ENCODE data around the gene ECHDC3. TPM values are rescaled to one million over a fixed set of nuclear protein-coding genes. Genes with fewer than 3 reads are reported as not detected.

The ECHDC3 gene
- total RNA-seq, 6 experiments from 2014 or later = 0.10 to 1.4 (median 0.23) TPM; not detected in 1

GRCh38 chr10:11787846-11788245, 45.7 kb downstream of the ECHDC3 start:
- Mint-ChIP-seq H3K27me3 (ENCODE audit: insufficient read depth) (peaks cover 18% of the 10 kb centered on the region), H3K27ac (no peak overlapping the region), H3K4me3 (no peak overlapping the region), H3K9me3 (no peaks in the 10 kb centered on the region), H3K36me3 (ENCODE audit: low read depth) (no peaks in the 10 kb centered on the region), H3K4me1 (ENCODE audit: low read depth) (peaks cover 13% of the 10 kb centered on the region; the same call in 1 of the 2 replicates)
- no peak for TF ChIP-seq CTCF (IDR thresholded peaks at IDR 0.05)
- DNase-seq = no peak

DNA sequence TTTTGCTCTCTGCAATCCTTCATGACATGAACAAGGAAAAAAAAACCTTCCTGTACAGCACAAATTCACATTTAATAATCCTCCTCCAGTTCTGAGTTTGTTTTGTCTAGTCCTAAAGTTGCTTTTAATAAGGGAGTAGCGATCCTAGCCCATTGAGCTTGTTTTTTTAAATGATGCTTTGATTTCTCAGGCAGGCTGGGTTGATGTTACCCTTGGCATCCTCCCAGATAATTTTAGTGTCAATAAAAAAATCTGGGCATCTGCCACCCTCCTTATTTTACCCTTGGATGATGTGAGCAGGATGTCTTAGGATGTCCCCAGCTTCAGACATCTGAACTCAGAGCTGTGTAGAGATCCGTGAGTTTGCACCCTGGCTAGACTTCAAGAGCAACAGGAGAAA, 47.1 kb downstream of the ECHDC3 start:
- peaks cover 18% of the 10 kb centered on the region for H3K27me3 Mint-ChIP-seq (ENCODE audit: insufficient read depth)
- DNase-seq = no peak
- H3K9me3 Mint-ChIP-seq = no peaks in the 10 kb centered on the region
- H3K4me3 Mint-ChIP-seq = no peak overlapping the region
- TF ChIP-seq CTCF (IDR thresholded peaks at IDR 0.05) = no peak
- H3K27ac Mint-ChIP-seq = no peak overlapping the region
- H3K4me1 Mint-ChIP-seq (ENCODE audit: low read depth) = peaks cover 24% of the 10 kb centered on the region
- H3K36me3 Mint-ChIP-seq (ENCODE audit: low read depth) = no peaks in the 10 kb centered on the region

DNA sequence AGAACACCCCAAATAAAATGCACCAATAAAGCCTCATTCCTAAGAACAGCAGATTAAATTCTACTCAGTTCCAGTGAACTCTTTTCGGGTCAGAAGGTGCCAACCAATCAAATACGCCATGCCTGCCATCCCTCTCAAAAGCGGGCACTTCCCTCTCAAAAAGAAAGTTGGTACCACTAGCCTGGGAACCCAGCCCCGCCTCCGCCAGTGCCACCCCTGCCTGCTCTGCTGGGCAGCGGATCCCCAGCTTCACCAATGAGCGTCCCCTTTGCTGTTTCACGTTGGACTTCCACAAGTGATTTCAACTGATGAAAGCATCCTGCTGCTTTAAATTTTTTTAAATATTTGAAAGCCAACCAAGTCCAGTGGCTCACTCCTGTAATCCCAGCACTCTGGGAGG, 47.8 kb downstream of the ECHDC3 start:
- Mint-ChIP-seq H3K27me3 (ENCODE audit: insufficient read depth) (peaks cover 18% of the 10 kb centered on the region), H3K27ac (no peak overlapping the region), H3K4me1 (ENCODE audit: low read depth) (peaks cover 28% of the 10 kb centered on the region), H3K4me3 (no peak overlapping the region; the same call in 1 of the 2 replicates), H3K36me3 (ENCODE audit: low read depth) (no peaks in the 10 kb centered on the region), H3K9me3 (no peaks in the 10 kb centered on the region)
- no peak for DNase-seq
- TF ChIP-seq CTCF (IDR thresholded peaks at IDR 0.05) = no peak

- H3K4me1 Mint-ChIP-seq (ENCODE audit: low read depth) = peaks cover 45% of the 10 kb centered on the region
- no peaks in the 10 kb centered on the region for H3K36me3 Mint-ChIP-seq (ENCODE audit: low read depth)
- peak overlapping the region; percentile 89 for H3K27ac Mint-ChIP-seq
- peaks cover 3% of the 10 kb centered on the region for H3K27me3 Mint-ChIP-seq (ENCODE audit: insufficient read depth)
- H3K4me3 Mint-ChIP-seq = peak overlapping the region; percentile 77
- TF ChIP-seq CTCF (IDR thresholded peaks at IDR 0.05) = 0 out of 2 replicates have a peak, but pooled peaks have one; percentile 13
- DNase-seq = peak; percentile 77
- H3K9me3 Mint-ChIP-seq = no peaks in the 10 kb centered on the region
Measured at GRCh38 chr10:11793762-11794479, 51.7 kb downstream of the ECHDC3 start.

- no peak for DNase-seq
- Mint-ChIP-seq H3K4me3 (no peak overlapping the region), H3K36me3 (ENCODE audit: low read depth) (no peaks in the 10 kb centered on the region), H3K9me3 (no peaks in the 10 kb centered on the region), H3K4me1 (ENCODE audit: low read depth) (peaks cover 40% of the 10 kb centered on the region), H3K27me3 (ENCODE audit: insufficient read depth) (peaks cover 3% of the 10 kb centered on the region; the same call in 1 of the 2 replicates), H3K27ac (peak overlapping the region; percentile 89; the same call in 1 of the 2 replicates)
- TF ChIP-seq CTCF (IDR thresholded peaks at IDR 0.05) = no peak
Measured at GRCh38 chr10:11794566-11794965, 52.4 kb downstream of the ECHDC3 start.
